HCT116 (cell line): Measurements from ENCODE around the gene TMEM101. TPM values are rescaled to one million over a fixed set of nuclear protein-coding genes. Genes with fewer than 3 reads are reported as not detected.

Experiments
- ATAC-seq: fragments of 200-7000 bp; cut with Tn5 transposase; 2 replicates; pipeline ENCODE4 v1.9.1; 2020; ENCODE audit warnings: mild to moderate bottlenecking, moderate library complexity
- BruUV-seq: library from RNA; stranded (reverse); fragments of 400-500 nt; replicated peaks from 2 replicates; lab custom pipeline; 2021; lab: Mats Ljungman, UMichigan
- CTCF ChIA-PET: fragments of 300-600 bp; sonication (Branson Sonifier 250); formaldehyde crosslinking; loops from one replicate; lab custom pipeline; 2021; ENCODE audit warnings: antibody characterized with exemption; lab: Charles Lee
- POLR2A ChIA-PET: fragments of 300-600, 350-600 bp; sonication (Branson Sonifier 250); formaldehyde crosslinking; loops from one replicate; lab custom pipeline; 2021; ENCODE audit warnings: antibody characterized with exemption; lab: Charles Lee
- RAD21 ChIA-PET, 2 experiments: fragments of 300-600 bp; sonication (Branson Sonifier 250); formaldehyde crosslinking; loops; one replicate each; lab custom pipeline; 2023; ENCODE audit warnings: low total read pairs in 2 of 2; ENCODE audit not compliant: uncharacterized antibody in 2 of 2, unreplicated experiment in 2 of 2, low non-redundant PET in 1 of 2; lab: Charles Lee
- DNase-seq: peaks from one replicate; pipeline ENCODE4 v3.0.0-alpha.2; 2010; ENCODE audit warnings: low read depth, low spot score
- H2AFZ ChIP-seq: fragments of 200-600 bp; shearing (Covaris generic), sonication (generic); 2 replicates; pipeline ENCODE4 v1.6.1; 2017; ENCODE audit warnings: low read depth, mixed run types, mixed read lengths, antibody characterized with exemption, low read length; ENCODE audit not compliant: poor library complexity, severe bottlenecking
- H3K27ac ChIP-seq: 2 replicates; pipeline ENCODE4 v1.5.1; 2012; ENCODE audit warnings: low read depth, low read length
- H3K27me3 ChIP-seq: fragments of 200-600 bp; sonication (generic); 2 replicates; pipeline ENCODE4 v1.6.1; 2016; ENCODE audit warnings: mixed run types, low read length, mixed read lengths; ENCODE audit not compliant: insufficient read depth
- H3K36me3 ChIP-seq, 2 experiments: fragments of 200-500 bp in 1 of 2; fragments of 200-600 bp in 1 of 2; sonication (Bioruptor generic) in 1 of 2; sonication (generic) in 1 of 2; 2 replicates each; pipeline versions ENCODE4 v1.5.1 to v1.6.1; 2014 to 2016; ENCODE audit warnings: low read length in 2 of 2, inconsistent platforms in 1 of 2, mixed read lengths in 1 of 2, mixed run types in 1 of 2; ENCODE audit not compliant: insufficient read depth in 2 of 2, control insufficient read depth in 1 of 2
- H3K4me1 ChIP-seq, 2 experiments: fragments of 200-600 bp in 1 of 2; sonication (generic) in 1 of 2; 2 replicates each; pipeline versions ENCODE4 v1.5.1 to v1.6.1; 2012 to 2017; ENCODE audit warnings: low read length in 2 of 2, inconsistent platforms in 1 of 2, mild to moderate bottlenecking in 1 of 2, mixed read lengths in 1 of 2, mixed run types in 1 of 2, moderate library complexity in 1 of 2; ENCODE audit not compliant: insufficient read depth in 2 of 2, control insufficient read depth in 1 of 2
- H3K4me2 ChIP-seq: fragments of 200-600 bp; sonication (generic); 2 replicates; pipeline ENCODE4 v1.6.1; 2017; ENCODE audit warnings: mixed run types, low read length, mixed read lengths
- H3K4me3 ChIP-seq, 2 experiments: fragments of 200-600 bp in 1 of 2; sonication (generic) in 1 of 2; replicated peaks in 1 of 2; 2 replicates each; pipeline ENCODE4 v1.5.1; 2011 to 2016; ENCODE audit warnings: low read length in 2 of 2, control low read depth in 1 of 2, low read depth in 1 of 2, mild to moderate bottlenecking in 1 of 2, mixed read lengths in 1 of 2, mixed run types in 1 of 2
- H3K79me2 ChIP-seq: fragments of 200-600 bp; sonication (generic); 2 replicates; pipeline ENCODE4 v1.6.1; 2017; ENCODE audit warnings: mild to moderate bottlenecking, mixed run types, low read length, moderate library complexity, mixed read lengths; ENCODE audit not compliant: insufficient read depth
- H3K9ac ChIP-seq: fragments of 200-600 bp; sonication (generic); 2 replicates; pipeline ENCODE4 v1.6.1; 2016; ENCODE audit warnings: low read length, mixed read lengths
- H3K9me2 ChIP-seq: fragments of 200-600 bp; sonication (generic), shearing (Covaris generic); 2 replicates; pipeline ENCODE4 v1.6.1; 2017; ENCODE audit warnings: mixed run types, mild to moderate bottlenecking, moderate library complexity; ENCODE audit not compliant: insufficient read depth
- H3K9me3 ChIP-seq, 2 experiments: fragments of 200-500 bp in 1 of 2; fragments of 200-600 bp in 1 of 2; sonication (Bioruptor generic) in 1 of 2; sonication (generic) in 1 of 2; 2 replicates each; pipeline ENCODE4 v1.6.1; 2014 to 2017; ENCODE audit warnings: low read length in 2 of 2, mixed read lengths in 2 of 2, inconsistent platforms in 1 of 2, low read depth in 1 of 2, mild to moderate bottlenecking in 1 of 2, mixed run types in 1 of 2, moderate library complexity in 1 of 2; ENCODE audit not compliant: control insufficient read depth in 1 of 2, insufficient read depth in 1 of 2
- H4K20me1 ChIP-seq: fragments of 200-600 bp; sonication (generic), shearing (Covaris generic); 2 replicates; pipeline ENCODE4 v1.6.1; 2017; ENCODE audit warnings: mixed run types, mild to moderate bottlenecking, moderate library complexity; ENCODE audit not compliant: insufficient read depth
- CTCF ChIP-seq, 3 experiments: fragments of 200-600 bp in 1 of 3; sonication (generic) in 1 of 3; IDR thresholded peaks in 2 of 3; conservative IDR thresholded peaks in 1 of 3; 2 replicates each; pipeline ENCODE4 v1.5.1; 2012 to 2017; ENCODE audit warnings: low read depth in 2 of 3, low read length in 2 of 3, antibody characterized with exemption in 1 of 3, borderline replicate concordance in 1 of 3, control low read depth in 1 of 3, mild to moderate bottlenecking in 1 of 3, mixed read lengths in 1 of 3, mixed run types in 1 of 3, moderate library complexity in 1 of 3; ENCODE audit not compliant: insufficient read depth in 1 of 3
- intact Hi-C: fragments of 100-400 bp; cut with micrococcal nuclease; formaldehyde crosslinking; loops from 2 replicates; pipeline ENCODE4 v1.10.0; 2022
- total RNA-seq: library from RNA; stranded (reverse); gene quantifications from one replicate; pipeline ENCODE4 v1.2.1, GENCODE V29; 2021; ENCODE audit not compliant: unreplicated experiment
- TF ChIP-seq, protein P1 (sequence below): IDR thresholded peaks from 2 replicates; pipeline ENCODE4 v1.6.1; 2011; ENCODE audit warnings: mild to moderate bottlenecking, low read length, moderate library complexity; ENCODE audit not compliant: insufficient replicate concordance; ENCODE audit errors: extremely low read depth

Gene TMEM101
- total RNA-seq, 1 experiment from 2014 or later: 43.8 TPM

DNA sequence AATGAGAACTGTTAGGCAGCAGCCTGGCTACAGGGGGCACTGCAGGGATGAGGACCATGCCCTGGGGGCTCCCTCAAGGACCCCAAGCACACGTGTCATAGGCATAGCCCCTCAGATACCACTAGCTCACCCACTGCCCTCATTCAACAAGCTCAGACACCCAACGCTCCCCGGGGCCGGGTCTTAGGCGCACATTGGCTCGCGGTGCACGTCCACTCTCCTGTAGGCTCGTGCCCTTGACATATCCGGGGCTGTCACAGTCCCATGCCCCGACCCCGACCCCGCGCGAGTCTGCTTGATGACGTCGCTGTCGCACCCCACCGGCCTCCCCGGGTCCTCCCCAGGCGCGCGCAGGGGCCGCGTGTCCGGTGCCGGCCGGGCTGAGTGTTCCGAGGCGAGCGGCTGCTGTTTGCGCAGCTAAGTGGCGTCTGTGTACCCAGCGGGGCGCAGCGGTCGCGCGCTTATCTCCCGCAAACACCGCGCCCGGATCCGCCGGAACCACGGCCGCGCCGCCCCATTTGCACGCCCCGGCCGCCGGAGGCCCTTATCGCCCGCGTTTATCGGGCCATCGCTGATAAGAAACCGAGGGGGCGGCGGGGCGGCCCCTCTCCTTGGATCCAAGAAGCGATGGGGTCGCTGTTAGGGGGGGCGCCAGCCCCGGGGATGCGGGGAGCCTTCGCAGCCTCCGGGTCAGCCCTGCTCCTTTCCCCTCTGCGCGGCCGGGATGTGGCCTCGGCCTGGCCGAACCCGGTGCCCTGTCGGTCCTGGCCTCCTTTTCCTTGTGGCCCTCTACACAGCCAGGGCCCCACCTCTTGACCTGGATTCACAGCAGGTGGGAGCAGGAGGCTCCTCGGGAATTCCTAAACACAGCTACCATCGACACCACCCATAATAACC, 31.0 kb downstream of the TMEM101 start:
- no peak overlapping the region for H3K27ac ChIP-seq
- POLR2A ChIA-PET: no interaction called here
- no peaks in the 10 kb centered on the region for H3K36me3 ChIP-seq
- 0 out of 6 replicates have a peak, but pooled peaks of 1 of the 3 experiments have one; percentile 8 for TF ChIP-seq CTCF (IDR thresholded peaks at IDR 0.05 in 2 of 3, conservative IDR thresholded peaks at IDR 0.05 in 1 of 3; ENCODE audit: borderline replicate concordance in 1 of 3, insufficient read depth in 1 of 3, low read depth in 2 of 3, low read length in 2 of 3)
- TF ChIP-seq, protein P1, sequence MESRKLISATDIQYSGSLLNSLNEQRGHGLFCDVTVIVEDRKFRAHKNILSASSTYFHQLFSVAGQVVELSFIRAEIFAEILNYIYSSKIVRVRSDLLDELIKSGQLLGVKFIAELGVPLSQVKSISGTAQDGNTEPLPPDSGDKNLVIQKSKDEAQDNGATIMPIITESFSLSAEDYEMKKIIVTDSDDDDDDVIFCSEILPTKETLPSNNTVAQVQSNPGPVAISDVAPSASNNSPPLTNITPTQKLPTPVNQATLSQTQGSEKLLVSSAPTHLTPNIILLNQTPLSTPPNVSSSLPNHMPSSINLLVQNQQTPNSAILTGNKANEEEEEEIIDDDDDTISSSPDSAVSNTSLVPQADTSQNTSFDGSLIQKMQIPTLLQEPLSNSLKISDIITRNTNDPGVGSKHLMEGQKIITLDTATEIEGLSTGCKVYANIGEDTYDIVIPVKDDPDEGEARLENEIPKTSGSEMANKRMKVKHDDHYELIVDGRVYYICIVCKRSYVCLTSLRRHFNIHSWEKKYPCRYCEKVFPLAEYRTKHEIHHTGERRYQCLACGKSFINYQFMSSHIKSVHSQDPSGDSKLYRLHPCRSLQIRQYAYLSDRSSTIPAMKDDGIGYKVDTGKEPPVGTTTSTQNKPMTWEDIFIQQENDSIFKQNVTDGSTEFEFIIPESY: no peak
- DNase-seq (no peak), ATAC-seq (no peak)
- H3K4me3 ChIP-seq: no peak overlapping the region
- RAD21 ChIA-PET: no interaction called here
- no peaks in the 10 kb centered on the region for H3K9me2 ChIP-seq
- no peaks in the 10 kb centered on the region for H3K9me3 ChIP-seq
- no peak overlapping the region for H3K9ac ChIP-seq
- H4K20me1 ChIP-seq: no peaks in the 10 kb centered on the region
- H3K79me2 ChIP-seq: no peaks in the 10 kb centered on the region
- no peaks in the 10 kb centered on the region for H3K4me1 ChIP-seq
- intact Hi-C loops: no loop called here
- no TSS peak for BruUV-seq
- H3K27me3 ChIP-seq: no peaks in the 10 kb centered on the region
- CTCF ChIA-PET: no interaction called here
- H2AFZ ChIP-seq: no peak overlapping the region
- no peak overlapping the region for H3K4me2 ChIP-seq
